NCI-H2196 treated with DMSO at 0.1 percent for 48 hours (cell line): ENCODE results near the gene DLST.

ENCODE experiments used
- DNase-seq: peaks from one replicate; lab custom pipeline; 2025; ENCODE audit not compliant: unreplicated experiment; lab: John Stamatoyannopoulos, UW

Gene DLST

GRCh38 chr14:74860899-74861733 is 20.6 kb upstream of the DLST start:
- peak; percentile 62 for DNase-seq

- DNase-seq = no peak
Observed at GRCh38 chr14:74861734-74862090, 20.0 kb upstream of the DLST start.

- DNase-seq = no peak
Observed at GRCh38 chr14:74863274-74863673, 18.4 kb upstream of the DLST start.

GRCh38 chr14:74864198-74864597 is 17.5 kb upstream of the DLST start:
- no peak for DNase-seq

GRCh38 chr14:74865156-74865555 is 16.6 kb upstream of the DLST start:
- DNase-seq = no peak

GRCh38 chr14:74866708-74867389 is 14.9 kb upstream of the DLST start:
- DNase-seq = no peak

- DNase-seq = no peak
Observed at GRCh38 chr14:74867673-74868072, 14.0 kb upstream of the DLST start.

- DNase-seq = no peak
Observed at GRCh38 chr14:74868739-74869138, 13.0 kb upstream of the DLST start.

GRCh38 chr14:74871819-74872218 is 9.9 kb upstream of the DLST start:
- DNase-seq = no peak

GRCh38 chr14:74875204-74875603 is 6.5 kb upstream of the DLST start:
- DNase-seq = no peak

GRCh38 chr14:74875941-74876913 is 5.5 kb upstream of the DLST start, which contains the start of gene PROX2:
Gene PROX2, minus strand, starts transcription at chr14:74876145. Its CDS starts 12,311 bp downstream, at chr14:74863834.
- no peak for DNase-seq

GRCh38 chr14:74879427-74880182 is 2.1 kb upstream of the DLST start:
- DNase-seq = no peak

- no peak for DNase-seq
Observed at GRCh38 chr14:74882103-74882920, 596 bp downstream of the DLST start.

GRCh38 chr14:74886001-74886400 is 4.3 kb downstream of the DLST start:
- no peak for DNase-seq

GRCh38 chr14:74888164-74889158 is 6.7 kb downstream of the DLST start:
- DNase-seq = no peak

- no peak for DNase-seq
Observed at GRCh38 chr14:74890262-74890661, 8.5 kb downstream of the DLST start.

GRCh38 chr14:74891870-74892269 is 10.2 kb downstream of the DLST start:
- no peak for DNase-seq

GRCh38 chr14:74892745-74893144 is 11.0 kb downstream of the DLST start:
- no peak for DNase-seq
